Activated T-cell treated with anti-CD3 and anti-CD28 coated beads for 4 hours (primary cell): ENCODE measurements around the gene UBE2D2.
"Not testable (repeated sequence)": the region's sequence is repeated elsewhere in the genome, so short reads cannot be mapped to it uniquely, and the experiment has no call there.

Source experiments
- DNase-seq: peaks from one replicate; pipeline ENCODE4 v3.0.0-alpha.2; 2020

Gene UBE2D2

GRCh38 chr5:139549162-139549894, 11.8 kb upstream of the UBE2D2 start:
- no peak for DNase-seq

- DNase-seq, result not testable (repeated sequence)
Observed at GRCh38 chr5:139550051-139550872, 10.9 kb upstream of the UBE2D2 start.

- no peak for DNase-seq
Observed at GRCh38 chr5:139551191-139551889, 9.8 kb upstream of the UBE2D2 start.

- no peak for DNase-seq
Observed at GRCh38 chr5:139552893-139553575, 8.1 kb upstream of the UBE2D2 start.

GRCh38 chr5:139554264-139554663, 6.9 kb upstream of the UBE2D2 start:
- no peak for DNase-seq

GRCh38 chr5:139557811-139558210, 3.3 kb upstream of the UBE2D2 start:
- no peak for DNase-seq

GRCh38 chr5:139561655-139562451, 714 bp downstream of the UBE2D2 start:
- peak; percentile 18 for DNase-seq

- no peak for DNase-seq
Observed at GRCh38 chr5:139562847-139563246, 1.7 kb downstream of the UBE2D2 start.

- DNase-seq, result peak; percentile 9
Observed at GRCh38 chr5:139565411-139566305, 4.5 kb downstream of the UBE2D2 start.

- no peak for DNase-seq
Observed at GRCh38 chr5:139566611-139567010, 5.5 kb downstream of the UBE2D2 start.

- no peak for DNase-seq
Observed at GRCh38 chr5:139569270-139569955, 8.3 kb downstream of the UBE2D2 start.

- DNase-seq, result no peak
Observed at GRCh38 chr5:139571543-139571942, 10.4 kb downstream of the UBE2D2 start.

GRCh38 chr5:139571966-139572365, 10.8 kb downstream of the UBE2D2 start:
- no peak for DNase-seq

GRCh38 chr5:139574641-139575312, 13.6 kb downstream of the UBE2D2 start:
- DNase-seq, result no peak

GRCh38 chr5:139575313-139575646, 14.1 kb downstream of the UBE2D2 start:
- no peak for DNase-seq

- DNase-seq, result no peak
Observed at GRCh38 chr5:139575751-139576150, 14.6 kb downstream of the UBE2D2 start.

GRCh38 chr5:139577689-139578290, 16.7 kb downstream of the UBE2D2 start:
- DNase-seq, result no peak

- no peak for DNase-seq
Observed at GRCh38 chr5:139578325-139578724, 17.2 kb downstream of the UBE2D2 start.

GRCh38 chr5:139582181-139582580, 21.0 kb downstream of the UBE2D2 start:
- DNase-seq, result not testable (repeated sequence)

- no peak for DNase-seq
Observed at GRCh38 chr5:139584137-139584536, 23.0 kb downstream of the UBE2D2 start.
